ENCODE measurements around the gene LIN52. TPM values are rescaled to one million over a fixed set of nuclear protein-coding genes. Genes with fewer than 3 reads are reported as not detected.
A peak's percentile ranks its signal among the peaks of the same experiment; 100 is the strongest.

The LIN52 gene
- total and polyA plus RNA-seq, 2 of the 13 experiments (the other 11 are each of a cell fraction or from before 2014, with no cell fraction given), result 11.4 to 23.3 TPM

GRCh38 chr14:74084277-74085046 is at the start of gene LIN52, which contains the start of gene ALDH6A1 (continued):
- TF ChIP-seq LRRFIP1 (CRISPR knock-in tag; conservative IDR thresholded peaks at IDR 0.05) (no peak), SP1 (IDR thresholded peaks at IDR 0.05) (no peak), SP1 (CRISPR knock-in tag; IDR thresholded peaks at IDR 0.05) (peak; percentile 71), REPIN1 (CRISPR knock-in tag; IDR thresholded peaks at IDR 0.05; ENCODE audit: borderline replicate concordance, low read depth) (no peak), CREB3 (CRISPR knock-in tag; IDR thresholded peaks at IDR 0.05) (no peak), KDM4B (CRISPR knock-in tag; IDR thresholded peaks at IDR 0.05) (no peak; the same call in 1 of the 2 replicates), TSC22D2 (CRISPR knock-in tag; IDR thresholded peaks at IDR 0.05; ENCODE audit: borderline replicate concordance) (no peak; the same call in 1 of the 2 replicates), MAF1 (CRISPR knock-in tag; IDR thresholded peaks at IDR 0.05; ENCODE audit: borderline replicate concordance) (no peak), ZGPAT (CRISPR knock-in tag; IDR thresholded peaks at IDR 0.05) (peak; percentile 49), ZNF12 (CRISPR knock-in tag; IDR thresholded peaks at IDR 0.05) (no peak), DNMT1 (CRISPR knock-in tag; IDR thresholded peaks at IDR 0.05) (no peak), RFX5 (IDR thresholded peaks at IDR 0.05; ENCODE audit: low read depth, low read length) (peak; percentile 86), ZNF800 (CRISPR knock-in tag; IDR thresholded peaks at IDR 0.05) (no peak), MIER3 (CRISPR knock-in tag; IDR thresholded peaks at IDR 0.05; ENCODE audit: borderline replicate concordance) (0 out of 2 replicates have a peak, but pooled peaks have one; percentile 7), ZNF543 (CRISPR knock-in tag; IDR thresholded peaks at IDR 0.05) (no peak; the same call in 1 of the 2 replicates), TFDP1 (CRISPR knock-in tag; IDR thresholded peaks at IDR 0.05; ENCODE audit: borderline replicate concordance) (peak; percentile 96), SRF (IDR thresholded peaks at IDR 0.05; ENCODE audit: low read depth, low read length) (peak; percentile 78), ZBTB14 (CRISPR knock-in tag; IDR thresholded peaks at IDR 0.05) (no peak), ZKSCAN5 (CRISPR knock-in tag; IDR thresholded peaks at IDR 0.05) (no peak), JUNB (CRISPR knock-in tag; IDR thresholded peaks at IDR 0.05; ENCODE audit: borderline replicate concordance) (no peak), ZNF552 (CRISPR knock-in tag; IDR thresholded peaks at IDR 0.05; ENCODE audit: borderline replicate concordance) (no peak)

Measured in HepG2 (cell line).